Suprapubic skin (tissue), 4 donors: Measurements from ENCODE around the gene CAVIN4.

Experiments
- CTCF ChIP-seq, 2 donors: fragments of 200-600 bp in 1 of 2; fragments of 450-650 bp in 1 of 2; sonication (generic) in 1 of 2; IDR thresholded peaks; one replicate each; pipeline ENCODE4 v1.5.1; 2016 to 2019; ENCODE audit warnings: antibody characterized with exemption in 2 of 2, mild to moderate bottlenecking in 1 of 2, moderate library complexity in 1 of 2
- POLR2A ChIP-seq, 2 donors: fragments of 450-650 bp; IDR thresholded peaks; one replicate each; pipeline ENCODE4 v1.6.1; 2017; ENCODE audit warnings: antibody characterized with exemption in 2 of 2, mild to moderate bottlenecking in 2 of 2, moderate library complexity in 2 of 2
- POLR2AphosphoS5 ChIP-seq, 3 donors: sonication (generic); formaldehyde crosslinking; IDR thresholded peaks; one replicate each; pipeline ENCODE4 v1.6.1; 2017; ENCODE audit warnings: antibody characterized with exemption in 3 of 3

GRCh38 chr9:100584951-100585350 is 7.1 kb downstream of the CAVIN4 start:
- TF ChIP-seq POLR2A (IDR thresholded peaks at IDR 0.05) (no peak), POLR2AphosphoS5 (IDR thresholded peaks at IDR 0.05) (no peak), CTCF (IDR thresholded peaks at IDR 0.05) (no peak)
